Stimulated activated CD8-positive, alpha-beta memory T cell treated with anti-CD3 and anti-CD28 coated beads, Interleukin-12 subunit alpha, Interleukin-12 subunit beta, amount 100 ng/mL, for 1 hour (primary cell): ENCODE measurements around the gene SNAI1.

Source experiments
- DNase-seq: peaks from one replicate; pipeline ENCODE4 v3.0.0-alpha.2; 2020; ENCODE audit warnings: low read depth

Gene SNAI1

GRCh38 chr20:50037575-50037974, 54.8 kb downstream of the SNAI1 start:
- no peak for DNase-seq

GRCh38 chr20:50038169-50038568, 55.4 kb downstream of the SNAI1 start:
- DNase-seq = no peak
